Measurements from ENCODE around the gene CHD2.

The CHD2 gene

DNA sequence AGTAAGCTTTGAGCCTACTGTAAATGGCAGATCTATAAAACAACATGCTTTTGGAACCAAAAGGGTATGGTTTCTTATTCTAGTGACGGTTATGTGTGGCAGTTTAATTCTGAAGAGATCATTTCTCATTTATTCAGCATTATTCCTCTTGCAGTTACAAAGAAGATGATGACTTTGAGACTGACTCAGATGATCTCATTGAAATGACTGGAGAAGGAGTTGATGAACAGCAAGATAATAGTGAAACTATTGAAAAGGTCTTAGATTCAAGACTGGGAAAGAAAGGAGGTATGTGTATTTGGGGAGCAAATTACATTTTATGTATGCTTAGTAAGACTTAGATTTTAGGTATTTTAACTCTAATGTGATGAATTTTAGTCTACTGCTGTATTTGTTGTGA lies 41.5 kb downstream of the CHD2 start:
- Histone ChIP-seq H3K9me3 (ENCODE audit: control insufficient read depth in 2 of 2, low read length in 2 of 2) (no peaks in the 10 kb centered on the region), H3K27ac (ENCODE audit: low read depth in 2 of 2, low read length in 2 of 2) (no peak overlapping the region), H3K9ac (ENCODE audit: low read depth in 1 of 2, low read length in 2 of 2) (no peak overlapping the region), H3K4me1 (ENCODE audit: control insufficient read depth in 2 of 2, insufficient read depth in 2 of 2, low read length in 2 of 2) (peaks cover 4 to 11% of the 10 kb centered on the region in 2 donors), H3K36me3 (ENCODE audit: control insufficient read depth in 2 of 2, insufficient read depth in 2 of 2, low read length in 2 of 2) (peaks cover 72 to 88% of the 10 kb centered on the region in 2 donors), H3K4me3 (ENCODE audit: low read length in 2 of 2) (no peak overlapping the region), H3K27me3 (ENCODE audit: control insufficient read depth in 2 of 2, insufficient read depth in 2 of 2, low read length in 2 of 2) (no peaks in the 10 kb centered on the region)

DNA sequence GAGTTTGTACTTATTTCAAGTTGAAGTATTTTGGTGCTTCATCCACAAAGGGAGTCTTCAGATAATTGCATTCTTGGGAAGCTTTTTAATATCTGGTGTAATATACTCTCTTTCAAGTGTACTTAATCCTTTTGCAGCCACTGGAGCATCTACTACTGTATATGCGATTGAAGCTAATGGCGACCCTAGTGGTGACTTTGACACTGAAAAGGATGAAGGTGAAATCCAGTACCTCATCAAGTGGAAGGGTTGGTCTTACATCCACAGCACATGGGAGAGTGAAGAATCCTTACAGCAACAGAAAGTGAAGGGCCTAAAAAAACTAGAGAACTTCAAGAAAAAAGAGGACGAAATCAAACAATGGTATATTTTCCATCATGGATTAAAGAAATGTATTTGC lies 42.6 kb downstream of the CHD2 start:
- H3K9me3 ChIP-seq (ENCODE audit: control insufficient read depth in 2 of 2, low read length in 2 of 2): peaks cover 0 to 4% of the 10 kb centered on the region in 2 donors
- H3K4me1 ChIP-seq (ENCODE audit: control insufficient read depth in 2 of 2, insufficient read depth in 2 of 2, low read length in 2 of 2): peaks cover 0 to 4% of the 10 kb centered on the region in 2 donors
- no peak overlapping the region for H3K27ac ChIP-seq (ENCODE audit: low read depth in 2 of 2, low read length in 2 of 2)
- peaks cover 76 to 91% of the 10 kb centered on the region in 2 donors for H3K36me3 ChIP-seq (ENCODE audit: control insufficient read depth in 2 of 2, insufficient read depth in 2 of 2, low read length in 2 of 2)
- H3K9ac ChIP-seq (ENCODE audit: low read depth in 1 of 2, low read length in 2 of 2): no peak overlapping the region
- no peak overlapping the region for H3K4me3 ChIP-seq (ENCODE audit: low read length in 2 of 2)
- no peaks in the 10 kb centered on the region for H3K27me3 ChIP-seq (ENCODE audit: control insufficient read depth in 2 of 2, insufficient read depth in 2 of 2, low read length in 2 of 2)

DNA sequence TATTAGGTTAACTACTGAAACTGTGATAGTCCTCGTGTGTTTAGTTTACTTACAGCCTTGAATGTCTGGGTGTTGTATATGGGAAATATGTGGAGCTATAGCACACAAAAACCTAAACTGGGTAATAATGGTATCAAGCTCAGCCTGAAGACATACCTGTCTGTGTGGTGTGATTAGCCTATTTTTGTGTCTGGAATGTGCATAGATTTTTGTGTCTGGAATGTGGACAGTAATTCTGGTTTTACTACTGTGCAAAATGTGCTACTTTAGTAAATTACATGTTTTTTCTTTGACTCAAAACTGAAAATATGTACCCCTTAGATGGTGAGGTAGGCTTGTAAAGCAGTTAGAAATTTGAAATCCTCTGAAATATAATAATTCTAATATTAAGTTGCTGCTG lies 43.5 kb downstream of the CHD2 start:
- Histone ChIP-seq H3K27me3 (ENCODE audit: control insufficient read depth in 2 of 2, insufficient read depth in 2 of 2, low read length in 2 of 2) (no peaks in the 10 kb centered on the region), H3K4me3 (ENCODE audit: low read length in 2 of 2) (no peak overlapping the region), H3K36me3 (ENCODE audit: control insufficient read depth in 2 of 2, insufficient read depth in 2 of 2, low read length in 2 of 2) (peaks cover 80 to 91% of the 10 kb centered on the region in 2 donors), H3K9me3 (ENCODE audit: control insufficient read depth in 2 of 2, low read length in 2 of 2) (peaks cover 0 to 6% of the 10 kb centered on the region in 2 donors), H3K27ac (ENCODE audit: low read depth in 2 of 2, low read length in 2 of 2) (no peak overlapping the region), H3K9ac (ENCODE audit: low read depth in 1 of 2, low read length in 2 of 2) (no peak overlapping the region), H3K4me1 (ENCODE audit: control insufficient read depth in 2 of 2, insufficient read depth in 2 of 2, low read length in 2 of 2) (no peaks in the 10 kb centered on the region)

DNA sequence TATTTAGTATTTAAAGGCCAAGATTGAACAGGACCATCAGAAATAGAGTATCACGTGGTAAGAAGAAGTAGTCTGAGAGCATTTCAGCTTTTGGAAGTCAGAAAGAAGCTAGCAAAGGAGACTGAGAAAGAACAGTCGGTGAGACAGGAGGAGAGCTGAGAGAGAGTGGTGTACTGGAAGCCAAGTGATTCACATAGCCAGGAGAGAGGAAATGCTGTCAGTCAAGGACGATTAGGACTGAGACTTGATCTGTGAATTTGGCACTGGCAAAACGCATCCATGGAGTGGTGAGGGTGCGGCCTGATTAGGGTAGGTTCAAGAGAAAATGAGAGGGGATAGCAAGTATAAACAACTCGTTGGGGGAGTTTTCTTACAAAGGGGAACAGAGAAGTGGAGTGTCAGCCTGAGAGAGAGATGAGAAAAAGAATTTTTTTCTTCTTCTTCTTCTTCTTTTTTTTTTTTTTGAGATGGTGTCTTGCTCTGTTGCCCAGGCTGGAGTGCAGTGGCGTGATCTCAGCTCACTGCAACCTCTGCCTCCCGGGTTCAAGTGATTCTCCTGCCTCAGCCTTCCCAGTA lies 44.9 kb downstream of the CHD2 start:
- H3K27ac ChIP-seq (ENCODE audit: low read depth in 2 of 2, low read length in 2 of 2): no peak overlapping the region
- peaks cover 81 to 91% of the 10 kb centered on the region in 2 donors for H3K36me3 ChIP-seq (ENCODE audit: control insufficient read depth in 2 of 2, insufficient read depth in 2 of 2, low read length in 2 of 2)
- no peak overlapping the region for H3K9ac ChIP-seq (ENCODE audit: low read depth in 1 of 2, low read length in 2 of 2)
- no peak overlapping the region for H3K4me3 ChIP-seq (ENCODE audit: low read length in 2 of 2)
- H3K27me3 ChIP-seq (ENCODE audit: control insufficient read depth in 2 of 2, insufficient read depth in 2 of 2, low read length in 2 of 2): no peaks in the 10 kb centered on the region
- peaks cover 11 to 19% of the 10 kb centered on the region in 2 donors for H3K9me3 ChIP-seq (ENCODE audit: control insufficient read depth in 2 of 2, low read length in 2 of 2)
- H3K4me1 ChIP-seq (ENCODE audit: control insufficient read depth in 2 of 2, insufficient read depth in 2 of 2, low read length in 2 of 2): no peaks in the 10 kb centered on the region

DNA sequence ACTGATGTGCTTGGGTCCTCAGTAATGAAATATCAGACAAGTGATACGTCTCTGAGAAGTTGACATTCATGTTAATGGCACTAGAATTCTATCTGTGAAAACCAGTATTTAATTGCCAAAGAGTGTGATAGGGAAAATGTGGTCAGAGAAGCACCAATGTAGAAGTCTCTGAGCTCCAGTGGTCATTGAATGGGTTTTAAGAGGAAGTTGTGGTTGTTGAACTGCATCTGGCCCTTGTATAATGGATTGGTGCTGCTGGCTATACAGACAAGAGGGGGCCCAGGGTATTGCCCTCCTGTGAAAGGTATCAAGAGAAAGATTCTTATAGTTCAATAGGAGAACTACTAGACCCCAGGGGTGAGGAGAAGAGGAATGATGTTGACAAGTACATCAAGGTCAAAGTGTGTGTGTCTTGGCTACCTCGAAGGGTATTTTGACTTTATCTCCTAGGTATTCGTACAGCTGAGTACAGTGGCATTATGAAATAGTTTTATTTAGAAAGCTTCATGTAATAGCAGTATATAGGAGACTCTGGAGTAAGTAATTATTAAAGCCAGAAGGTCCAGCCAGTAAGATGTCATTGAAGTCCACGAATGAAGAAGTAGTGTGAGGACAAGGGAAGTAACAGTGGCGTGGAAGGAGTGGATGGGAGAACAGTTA lies 47.1 kb downstream of the CHD2 start:
- peaks cover 11 to 19% of the 10 kb centered on the region in 2 donors for H3K9me3 ChIP-seq (ENCODE audit: control insufficient read depth in 2 of 2, low read length in 2 of 2)
- no peaks in the 10 kb centered on the region for H3K27me3 ChIP-seq (ENCODE audit: control insufficient read depth in 2 of 2, insufficient read depth in 2 of 2, low read length in 2 of 2)
- H3K4me1 ChIP-seq (ENCODE audit: control insufficient read depth in 2 of 2, insufficient read depth in 2 of 2, low read length in 2 of 2): no peaks in the 10 kb centered on the region
- H3K27ac ChIP-seq (ENCODE audit: low read depth in 2 of 2, low read length in 2 of 2): no peak overlapping the region
- H3K36me3 ChIP-seq (ENCODE audit: control insufficient read depth in 2 of 2, insufficient read depth in 2 of 2, low read length in 2 of 2): peaks cover 87 to 88% of the 10 kb centered on the region in 2 donors
- H3K4me3 ChIP-seq (ENCODE audit: low read length in 2 of 2): no peak overlapping the region
- no peak overlapping the region for H3K9ac ChIP-seq (ENCODE audit: low read depth in 1 of 2, low read length in 2 of 2)

DNA sequence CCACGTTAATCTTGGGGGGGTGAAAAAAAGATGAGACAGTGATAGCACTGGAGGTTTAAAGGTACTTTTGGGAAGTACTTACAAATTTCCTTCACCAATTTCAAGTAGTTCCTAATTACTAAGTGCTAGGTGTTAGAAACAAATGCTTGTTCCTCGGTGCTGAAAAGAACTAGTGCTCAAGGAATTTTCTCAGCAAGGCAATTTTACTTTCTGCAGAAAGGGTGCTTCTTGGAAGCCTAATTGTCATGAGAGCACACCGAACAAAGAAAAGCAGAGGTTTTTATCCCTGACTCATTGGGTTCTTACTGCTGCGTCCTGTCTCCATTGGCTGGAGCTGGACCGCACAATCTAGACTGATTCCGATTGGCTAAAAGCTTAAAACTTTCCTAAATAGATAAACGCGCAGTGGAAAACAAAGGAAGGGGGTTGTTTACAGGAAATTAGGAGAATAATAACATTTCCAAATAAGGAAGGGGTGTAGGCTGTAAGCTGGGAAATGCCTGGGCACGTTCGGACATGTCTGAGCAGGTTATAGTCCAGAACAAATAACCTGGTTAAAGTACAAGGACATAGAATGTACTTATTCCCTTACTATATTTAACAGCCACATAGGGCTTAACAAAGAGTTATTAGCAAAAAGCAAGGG lies 49.6 kb downstream of the CHD2 start:
- Histone ChIP-seq H3K9ac (ENCODE audit: low read depth in 1 of 2, low read length in 2 of 2) (no peak overlapping the region), H3K27me3 (ENCODE audit: control insufficient read depth in 2 of 2, insufficient read depth in 2 of 2, low read length in 2 of 2) (no peaks in the 10 kb centered on the region), H3K4me3 (ENCODE audit: low read length in 2 of 2) (no peak overlapping the region), H3K4me1 (ENCODE audit: control insufficient read depth in 2 of 2, insufficient read depth in 2 of 2, low read length in 2 of 2) (no peaks in the 10 kb centered on the region), H3K27ac (ENCODE audit: low read depth in 2 of 2, low read length in 2 of 2) (no peak overlapping the region), H3K36me3 (ENCODE audit: control insufficient read depth in 2 of 2, insufficient read depth in 2 of 2, low read length in 2 of 2) (peaks cover 87 to 92% of the 10 kb centered on the region in 2 donors), H3K9me3 (ENCODE audit: control insufficient read depth in 2 of 2, low read length in 2 of 2) (peaks cover 11 to 19% of the 10 kb centered on the region in 2 donors)

DNA sequence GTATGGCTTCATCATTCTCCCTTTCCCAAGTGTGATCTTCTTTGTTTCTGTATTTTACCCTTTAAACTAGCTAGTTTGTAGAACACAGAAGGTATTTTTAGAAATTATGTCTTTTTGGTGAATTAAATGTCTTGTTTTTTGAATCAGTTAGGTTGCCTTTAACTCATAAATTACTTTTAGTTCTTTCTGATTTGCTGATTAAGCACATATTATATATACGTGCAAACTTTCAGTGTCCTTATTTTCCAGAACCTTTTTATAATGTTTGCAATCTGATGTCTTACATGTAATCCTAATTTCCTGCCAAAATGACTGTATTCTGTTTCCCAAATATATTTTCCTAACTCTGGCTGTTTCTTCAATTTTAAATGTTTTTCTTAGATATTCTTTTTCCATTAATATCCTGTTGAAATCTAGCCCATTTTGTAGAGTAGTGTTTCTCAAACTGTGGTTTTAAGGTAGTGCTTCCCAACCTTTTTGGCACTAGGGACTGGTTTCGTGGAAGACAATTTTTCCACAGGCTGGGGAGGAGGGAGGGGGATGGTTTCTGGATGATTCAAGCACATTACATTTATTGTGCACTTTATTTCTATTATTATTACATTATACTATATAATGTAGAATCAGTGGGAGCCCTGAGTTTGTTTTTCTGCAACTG lies 51.8 kb downstream of the CHD2 start:
- Histone ChIP-seq H3K4me3 (ENCODE audit: low read length in 2 of 2) (no peak overlapping the region), H3K9me3 (ENCODE audit: control insufficient read depth in 2 of 2, low read length in 2 of 2) (peaks cover 11 to 19% of the 10 kb centered on the region in 2 donors), H3K36me3 (ENCODE audit: control insufficient read depth in 2 of 2, insufficient read depth in 2 of 2, low read length in 2 of 2) (peaks cover 89 to 97% of the 10 kb centered on the region in 2 donors), H3K27ac (ENCODE audit: low read depth in 2 of 2, low read length in 2 of 2) (no peak overlapping the region), H3K27me3 (ENCODE audit: control insufficient read depth in 2 of 2, insufficient read depth in 2 of 2, low read length in 2 of 2) (no peaks in the 10 kb centered on the region), H3K4me1 (ENCODE audit: control insufficient read depth in 2 of 2, insufficient read depth in 2 of 2, low read length in 2 of 2) (no peaks in the 10 kb centered on the region), H3K9ac (ENCODE audit: low read depth in 1 of 2, low read length in 2 of 2) (no peak overlapping the region)

DNA sequence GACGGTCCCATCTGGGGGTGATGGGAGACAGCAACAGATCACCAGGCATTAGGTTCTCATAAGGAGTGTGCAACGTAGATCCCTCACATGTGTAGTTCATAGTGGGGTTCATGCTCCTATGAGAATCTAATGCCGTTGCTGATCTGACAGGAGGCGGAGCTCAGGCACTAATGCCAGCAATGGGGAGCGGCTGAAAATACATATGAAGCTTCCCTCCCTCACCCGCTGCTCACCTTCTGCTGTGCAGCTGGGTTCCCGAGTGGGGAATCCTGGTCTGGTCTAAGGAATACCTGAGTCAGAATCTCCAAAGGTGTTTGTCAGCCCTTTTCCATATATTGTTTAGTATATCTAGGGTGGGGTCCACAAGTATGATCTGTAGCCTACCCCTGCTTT lies 52.3 kb downstream of the CHD2 start:
- H3K36me3 ChIP-seq (ENCODE audit: control insufficient read depth in 2 of 2, insufficient read depth in 2 of 2, low read length in 2 of 2): peaks cover 88 to 96% of the 10 kb centered on the region in 2 donors

DNA sequence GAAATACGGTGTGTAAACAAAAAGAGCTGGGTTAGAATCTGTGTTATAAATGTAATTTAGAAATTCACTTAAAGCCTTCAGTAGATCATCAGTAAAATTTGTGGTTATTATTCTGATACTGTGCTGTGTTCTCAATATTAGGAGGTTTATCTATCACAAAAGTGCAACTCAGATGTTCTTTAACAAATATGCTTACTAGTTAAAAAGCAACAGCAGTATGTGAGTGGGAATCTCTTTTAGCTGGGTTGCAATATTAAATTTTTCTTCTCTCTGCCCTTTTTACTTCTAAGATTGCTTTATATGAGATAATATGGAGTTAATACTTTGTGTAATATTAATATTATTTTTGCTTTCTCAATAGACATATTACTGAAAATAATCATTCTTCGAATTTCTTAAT lies 53.4 kb downstream of the CHD2 start:
- H3K9ac ChIP-seq (ENCODE audit: low read depth in 1 of 2, low read length in 2 of 2): no peak overlapping the region
- no peak overlapping the region for H3K27ac ChIP-seq (ENCODE audit: low read depth in 2 of 2, low read length in 2 of 2)
- peaks cover 11 to 13% of the 10 kb centered on the region in 2 donors for H3K9me3 ChIP-seq (ENCODE audit: control insufficient read depth in 2 of 2, low read length in 2 of 2)
- H3K4me1 ChIP-seq (ENCODE audit: control insufficient read depth in 2 of 2, insufficient read depth in 2 of 2, low read length in 2 of 2): no peaks in the 10 kb centered on the region
- no peak overlapping the region for H3K4me3 ChIP-seq (ENCODE audit: low read length in 2 of 2)
- H3K36me3 ChIP-seq (ENCODE audit: control insufficient read depth in 2 of 2, insufficient read depth in 2 of 2, low read length in 2 of 2): peaks cover 85 to 94% of the 10 kb centered on the region in 2 donors
- no peaks in the 10 kb centered on the region for H3K27me3 ChIP-seq (ENCODE audit: control insufficient read depth in 2 of 2, insufficient read depth in 2 of 2, low read length in 2 of 2)

More for the DNA sequence above, 52.3 kb downstream of the CHD2 start:
- no peak overlapping the region for H3K27ac ChIP-seq (ENCODE audit: low read depth in 2 of 2, low read length in 2 of 2)
- no peaks in the 10 kb centered on the region for H3K4me1 ChIP-seq (ENCODE audit: control insufficient read depth in 2 of 2, insufficient read depth in 2 of 2, low read length in 2 of 2)
- no peaks in the 10 kb centered on the region for H3K27me3 ChIP-seq (ENCODE audit: control insufficient read depth in 2 of 2, insufficient read depth in 2 of 2, low read length in 2 of 2)
- H3K9me3 ChIP-seq (ENCODE audit: control insufficient read depth in 2 of 2, low read length in 2 of 2): peaks cover 11 to 16% of the 10 kb centered on the region in 2 donors
- H3K4me3 ChIP-seq (ENCODE audit: low read length in 2 of 2): no peak overlapping the region
- H3K9ac ChIP-seq (ENCODE audit: low read depth in 1 of 2, low read length in 2 of 2): no peak overlapping the region

DNA sequence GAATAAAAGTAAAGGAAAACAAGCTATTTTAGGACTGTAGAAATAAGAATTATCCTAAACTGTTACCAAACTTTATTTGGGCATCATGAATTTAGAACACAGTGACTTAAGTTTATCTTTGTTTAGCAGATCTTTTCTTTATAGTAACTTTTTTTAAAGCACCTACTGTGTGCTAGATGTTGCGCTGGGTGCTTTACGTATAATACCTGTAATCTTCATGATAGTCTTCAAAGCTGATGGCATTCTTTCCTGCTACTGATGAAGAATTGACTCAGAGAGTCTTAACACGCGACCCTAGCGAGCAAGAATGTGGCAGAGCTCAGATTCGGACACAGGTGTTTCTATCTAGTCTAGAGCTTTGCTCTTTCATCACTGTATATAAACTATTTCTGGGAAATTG lies 53.9 kb downstream of the CHD2 start:
- Histone ChIP-seq H3K4me1 (ENCODE audit: control insufficient read depth in 2 of 2, insufficient read depth in 2 of 2, low read length in 2 of 2) (no peaks in the 10 kb centered on the region), H3K36me3 (ENCODE audit: control insufficient read depth in 2 of 2, insufficient read depth in 2 of 2, low read length in 2 of 2) (peaks cover 85 to 90% of the 10 kb centered on the region in 2 donors), H3K4me3 (ENCODE audit: low read length in 2 of 2) (no peak overlapping the region), H3K27me3 (ENCODE audit: control insufficient read depth in 2 of 2, insufficient read depth in 2 of 2, low read length in 2 of 2) (no peaks in the 10 kb centered on the region), H3K9me3 (ENCODE audit: control insufficient read depth in 2 of 2, low read length in 2 of 2) (peaks cover 7 to 9% of the 10 kb centered on the region in 2 donors), H3K9ac (ENCODE audit: low read depth in 1 of 2, low read length in 2 of 2) (no peak overlapping the region), H3K27ac (ENCODE audit: low read depth in 2 of 2, low read length in 2 of 2) (no peak overlapping the region)
